GM12878 (cell line): ENCODE results near the gene PPIF. TPM values are rescaled to one million over a fixed set of nuclear protein-coding genes. Genes with fewer than 3 reads are reported as not detected.

Experiments
- ATAC-seq: fragments of 200-7000 bp; cut with Tn5 transposase; 3 replicates; pipeline ENCODE4 v1.9.1; 2020; ENCODE audit warnings: mild to moderate bottlenecking, moderate library complexity
- BruUV-seq: library from RNA; stranded (reverse); fragments of 400-500 nt; replicated peaks from 2 replicates; lab custom pipeline; 2021; lab: Mats Ljungman, UMichigan
- CTCF ChIA-PET: fragments of 300-600 bp; sonication (Branson Sonifier 250); formaldehyde crosslinking; extraction: SDS; loops from one replicate; lab custom pipeline; 2021; ENCODE audit warnings: inconsistent platforms; lab: Yijun Ruan, JAX
- POLR2A ChIA-PET: fragments of 350-600 bp; formaldehyde crosslinking; extraction: SDS; loops from one replicate; lab custom pipeline; 2021; ENCODE audit warnings: inconsistent platforms; lab: Charles Lee
- RAD21 ChIA-PET: fragments of 300-600 bp; sonication (Branson Sonifier 250); formaldehyde crosslinking; loops from one replicate; lab custom pipeline; 2023; ENCODE audit warnings: antibody characterized with exemption; ENCODE audit not compliant: unreplicated experiment; lab: Charles Lee
- SMC1A ChIA-PET: fragments of 300-600 bp; sonication (Branson Sonifier 250); formaldehyde crosslinking; loops from one replicate; lab custom pipeline; 2023; ENCODE audit not compliant: unreplicated experiment, uncharacterized antibody; lab: Charles Lee
- DNase-seq: peaks from one replicate; pipeline ENCODE4 v3.0.0-alpha.2; 2011; ENCODE audit warnings: low read depth, low spot score
- FAIRE-seq: peaks from 3 replicates; lab custom pipeline; 2011; peaks lifted over from hg19 to GRCh38; lab: Jason Lieb, UNC
- H2AFZ ChIP-seq: 2 replicates; pipeline ENCODE4 v1.6.0; 2011; ENCODE audit warnings: low read depth, low read length, control low read depth; ENCODE audit not compliant: control insufficient read depth
- H3K27ac ChIP-seq: 2 replicates; pipeline ENCODE4 v1.5.1; 2011; ENCODE audit warnings: control low read depth; ENCODE audit not compliant: control insufficient read depth, insufficient read depth
- H3K27me3 ChIP-seq, 2 experiments: replicated peaks in 1 of 2; 2 replicates each; pipeline versions ENCODE4 v1.6.0 to v1.6.1; 2011; ENCODE audit warnings: low read length in 1 of 2; ENCODE audit not compliant: control insufficient read depth in 2 of 2, insufficient read depth in 2 of 2
- H3K36me3 ChIP-seq, 2 experiments: 2 replicates each; pipeline ENCODE4 v1.5.1; 2011; ENCODE audit warnings: low read length in 1 of 2; ENCODE audit not compliant: control insufficient read depth in 2 of 2, insufficient read depth in 2 of 2
- H3K4me1 ChIP-seq: 2 replicates; pipeline ENCODE4 v1.6.1; 2011; ENCODE audit warnings: mild to moderate bottlenecking, low read length, moderate library complexity, mixed read lengths; ENCODE audit not compliant: control insufficient read depth, insufficient read depth
- H3K4me2 ChIP-seq: 2 replicates; pipeline ENCODE4 v1.6.0; 2011; ENCODE audit warnings: control low read depth; ENCODE audit not compliant: control insufficient read depth, insufficient read depth
- H3K4me3 ChIP-seq: fragments of 200-600 bp; sonication (generic); 2 replicates; pipeline ENCODE4 v1.5.1; 2016
- H3K79me2 ChIP-seq: 2 replicates; pipeline ENCODE4 v1.6.0; 2011; ENCODE audit warnings: low read length; ENCODE audit not compliant: control insufficient read depth, insufficient read depth
- H3K9ac ChIP-seq: 2 replicates; pipeline ENCODE4 v1.8.0; 2011; ENCODE audit warnings: low read length, control low read depth, mixed read lengths; ENCODE audit not compliant: control insufficient read depth, insufficient read depth
- H3K9me3 ChIP-seq: replicated peaks from 3 replicates; pipeline ENCODE4 v1.5.1; 2011; ENCODE audit warnings: mild to moderate bottlenecking, low read length; ENCODE audit not compliant: control insufficient read depth, insufficient read depth
- H4K20me1 ChIP-seq: 2 replicates; pipeline ENCODE4 v1.6.0; 2011; ENCODE audit not compliant: control insufficient read depth, insufficient read depth
- CEBPZ ChIP-seq: fragments of 150-350 bp; IDR thresholded peaks from 2 replicates; pipeline ENCODE4 v1.6.1; 2016; ENCODE audit warnings: low read depth, low read length
- HDAC2 ChIP-seq: fragments of 200-600 bp; sonication (generic); IDR thresholded peaks from 2 replicates; pipeline ENCODE4 v1.6.1; 2017
- KLF5 ChIP-seq: fragments of 450-650 bp; IDR thresholded peaks from 2 replicates; pipeline ENCODE4 v1.6.1; 2014; ENCODE audit warnings: mild to moderate bottlenecking; ENCODE audit not compliant: partially characterized antibody
- MTA2 ChIP-seq: fragments of 450-650 bp; IDR thresholded peaks from 2 replicates; pipeline ENCODE4 v1.6.1; 2016; ENCODE audit warnings: low read depth, mild to moderate bottlenecking, moderate library complexity
- MYC ChIP-seq: IDR thresholded peaks from 2 replicates; pipeline ENCODE4 v1.6.1; 2011; ENCODE audit warnings: mild to moderate bottlenecking, low read length, moderate library complexity, inconsistent platforms; ENCODE audit not compliant: insufficient read depth, insufficient replicate concordance, insufficient read length, severe bottlenecking
- NBN ChIP-seq: fragments of 450-650 bp; IDR thresholded peaks from 2 replicates; pipeline ENCODE4 v1.6.1; 2016
- NFXL1 ChIP-seq: fragments of 450-650 bp; IDR thresholded peaks from 2 replicates; pipeline ENCODE4 v1.6.1; 2017; ENCODE audit warnings: antibody characterized with exemption, mild to moderate bottlenecking, borderline replicate concordance
- NFYA ChIP-seq: IDR thresholded peaks from 2 replicates; pipeline ENCODE4 v1.6.1; 2011; ENCODE audit warnings: low read depth, mild to moderate bottlenecking, low read length, improper control_type of control experiment, borderline replicate concordance
- PAX8 ChIP-seq: fragments of 450-650 bp; IDR thresholded peaks from 2 replicates; pipeline ENCODE4 v1.6.1; 2017; ENCODE audit warnings: mild to moderate bottlenecking, moderate library complexity
- RAD51 ChIP-seq: fragments of 450-650 bp; IDR thresholded peaks from 2 replicates; pipeline ENCODE4 v1.6.1; 2016; ENCODE audit warnings: moderate library complexity, mild to moderate bottlenecking, inconsistent platforms
- REST ChIP-seq: IDR thresholded peaks from 2 replicates; pipeline ENCODE4 v1.6.1; 2012; ENCODE audit warnings: mild to moderate bottlenecking, low read depth, low read length
- SKIL ChIP-seq: fragments of 450-650 bp; IDR thresholded peaks from 2 replicates; pipeline ENCODE4 v1.6.1; 2017; ENCODE audit warnings: mild to moderate bottlenecking, low read depth, inconsistent platforms; ENCODE audit not compliant: poor library complexity, severe bottlenecking
- STAT1 ChIP-seq: fragments of 450-650 bp; conservative IDR thresholded peaks from 2 replicates; pipeline ENCODE4 v1.6.1; 2014; ENCODE audit warnings: antibody characterized with exemption, mild to moderate bottlenecking
- WGBS: methylation state at CpG from one replicate; pipeline ENCODE4 v1.1.6; 2016; ENCODE audit warnings: low lambda C conversion rate; ENCODE audit not compliant: insufficient replicate concordance, insufficient coverage; ENCODE audit errors: missing lambda C conversion rate; 5-methylcytosine and 5-hydroxymethylcytosine counted together
- in situ Hi-C: fragments of 300-500 bp; cut with MboI; formaldehyde crosslinking; loops from 9 replicates; pipeline ENCODE4 v1.14.3; 2018; ENCODE audit warnings: mixed read lengths
- intact Hi-C: fragments of 100-400 bp; cut with micrococcal nuclease; formaldehyde crosslinking; loops from one replicate; pipeline ENCODE4 v1.14.2; 2022; ENCODE audit not compliant: unreplicated experiment
- polyA plus RNA-seq, 11 experiments: library from polyadenylated mRNA; depleted of rRNA in 4 of 11; unstranded in 6 of 11; stranded (reverse) in 5 of 11; fragments of >200 nt; fragmentation: Nextera tagmentation in 4 of 11; fragmentation: Illumina TruSeq in 1 of 11; extraction: Ambion mirVana in 4 of 11; extraction: Trizol in 1 of 11; gene quantifications; 1 replicate in 1 of 11; 2 replicates in 10 of 11; pipeline versions ENCODE4 v1.2.1 to v1.2.3, GENCODE V29; 2011 to 2016; ENCODE audit warnings: inconsistent platforms in 2 of 11, missing spikeins in 2 of 11, low read depth in 1 of 11
- total RNA-seq, 4 experiments: library from RNA; depleted of rRNA in 3 of 4; stranded (reverse); fragments of >200 nt in 3 of 4; fragmentation: Illumina TruSeq in 1 of 4; extraction: Trizol in 1 of 4; gene quantifications; 2 replicates each; pipeline versions ENCODE4 v1.2.1 to v1.2.3, GENCODE V29; 2013 to 2021

The PPIF gene
- total and polyA plus RNA-seq, 10 of the 15 experiments (the other 5 are each of a cell fraction or from before 2014, with no cell fraction given), result 28.8 to 180 (median 128) TPM

GRCh38 chr10:79367426-79368189 lies 20.3 kb downstream of the PPIF start (continued):
- TF ChIP-seq SKIL (no peak), HDAC2 (no peak), NBN (no peak), KLF5 (no peak)
- TF ChIP-seq, all 136 proteins: peak for 0

GRCh38 chr10:79372871-79373270 lies 25.6 kb downstream of the PPIF start:
- Histone ChIP-seq H3K4me1 (no peaks in the 10 kb centered on the region), H3K9me3 (no peaks in the 10 kb centered on the region; the same call in 1 of the 3 replicates), H2AFZ (no peak overlapping the region), H4K20me1 (no peaks in the 10 kb centered on the region), H3K4me3 (no peak overlapping the region), H3K27ac (no peak overlapping the region), H3K4me2 (no peak overlapping the region), H3K79me2 (no peaks in the 10 kb centered on the region), H3K27me3 (no peaks in the 10 kb centered on the region; a peak in 2 of 4 replicates), H3K36me3 (no peaks in the 10 kb centered on the region), H3K9ac (no peak overlapping the region)
- BruUV-seq, result no TSS peak
- ChIA-PET SMC1A (interaction anchor here (1.0 to 2.8 kb wide), 7 partner anchors 19 to 114 kb away, joined by 3 to 36 read pairs (median 4); no protein-coding TSS in a partner anchor), POLR2A (no interaction called here), CTCF (interaction anchor here (0.8 to 5.1 kb wide), 15 partner anchors 10 to 117 kb away, joined by 3 to 100 read pairs (median 14); partner anchors contain the start of gene PPIF), RAD21 (interaction anchor here (1.0 to 2.8 kb wide), 5 partner anchors 10 to 115 kb away, joined by 3 to 25 read pairs (median 4); no protein-coding TSS in a partner anchor)
- WGBS, result 35% methylated on average over 4 of the region's 4 CpGs
- no peak for FAIRE-seq
- in situ Hi-C loops, result no loop called here
- intact Hi-C loops, result no loop called here
- DNase-seq, result no peak
- no peak for ATAC-seq
- no peak for TF ChIP-seq CEBPZ
- TF ChIP-seq NFXL1, result no peak
- no peak for TF ChIP-seq REST
- no peak for TF ChIP-seq PAX8
- TF ChIP-seq NFYA, result no peak
- TF ChIP-seq MYC, result no peak
- no peak for TF ChIP-seq MTA2
- TF ChIP-seq RAD51, result no peak
- no peak for TF ChIP-seq STAT1
